Left lung (tissue), 10 donors: ENCODE data around the gene IGDCC3. TPM values are rescaled to one million over a fixed set of nuclear protein-coding genes. Genes with fewer than 3 reads are reported as not detected.

Experiments
- ATAC-seq: fragments of 200-7000 bp; cut with Tn5 transposase; one replicate; pipeline ENCODE4 v1.9.1; 2020; ENCODE audit warnings: moderate library complexity
- DNase-seq, 4 donors: peaks; one replicate each; pipeline ENCODE4 v3.0.0-alpha.2; 2013 to 2020
- H3K27ac ChIP-seq, 2 donors: fragments of 200-600 bp; sonication (generic) in 1 of 2; one replicate each; pipeline versions ENCODE4 v1.5.0 to v1.8.0; 2020 to 2021
- H3K27me3 ChIP-seq, 2 donors: fragments of 200-600 bp; sonication (generic) in 1 of 2; one replicate each; pipeline versions ENCODE4 v1.5.0 to v1.8.0; 2020 to 2021
- H3K36me3 ChIP-seq, 2 donors: fragments of 200-600 bp; sonication (generic) in 1 of 2; one replicate each; pipeline versions ENCODE4 v1.5.0 to v1.8.0; 2020 to 2021
- H3K4me1 ChIP-seq, 2 donors: fragments of 200-600 bp; one replicate each; pipeline ENCODE4 v1.8.0; 2021
- H3K4me3 ChIP-seq, 2 donors: fragments of 200-600 bp; sonication (generic) in 1 of 2; one replicate each; pipeline versions ENCODE4 v1.5.0 to v1.8.0; 2020 to 2021; ENCODE audit warnings: mild to moderate bottlenecking in 1 of 2
- H3K9me3 ChIP-seq, 2 donors: fragments of 200-600 bp; sonication (generic) in 1 of 2; one replicate each; pipeline versions ENCODE4 v1.5.0 to v1.8.0; 2020 to 2021
- CTCF ChIP-seq, 2 donors: fragments of 200-600 bp; sonication (generic) in 1 of 2; IDR thresholded peaks; one replicate each; pipeline versions ENCODE4 v1.5.0 to v1.8.0; 2021; ENCODE audit warnings: antibody characterized with exemption in 2 of 2
- intact Hi-C, 2 donors: fragments of 100-400 bp; cut with DNase I; formaldehyde crosslinking; loops; one replicate each; pipeline versions ENCODE4 v1.11.2 to v1.14.2; 2022
- polyA plus RNA-seq, 6 donors: library from polyadenylated mRNA; unstranded; fragments of 120-200 nt; gene quantifications; one replicate each; pipeline ENCODE4 v1.2.1, GENCODE V29; 2013; ENCODE audit not compliant: insufficient read length in 6 of 6
- total RNA-seq, 2 donors: library from RNA; stranded (reverse); fragmentation: NEBNext Ultra II Directional; extraction: Animal tissue kit (Norgen Biotek cat#: 25700); gene quantifications; one replicate each; pipeline ENCODE4 v1.2.1, GENCODE V29; 2021
- donor health status: DM: no; HTN: yes; CAD: no.
- donor health status: DM: no; HTN: no; CAD: no.

The IGDCC3 gene
- total and polyA plus RNA-seq, 8 donors = 0.20 to 12.8 (median 11.5) TPM; not detected in 1

GRCh38 chr15:65334586-65335231 is 43.1 kb downstream of the IGDCC3 start:
- Histone ChIP-seq H3K27me3 (peaks cover 0 to 10% of the 10 kb centered on the region in 2 donors), H3K27ac (no peak overlapping the region), H3K36me3 (no peaks in the 10 kb centered on the region), H3K4me3 (no peak overlapping the region), H3K4me1 (no peaks in the 10 kb centered on the region), H3K9me3 (no peaks in the 10 kb centered on the region)
- TF ChIP-seq CTCF (IDR thresholded peaks at IDR 0.05) = no peak
- DNase-seq = no peak
- no peak for ATAC-seq
- intact Hi-C loops = no loop called here

GRCh38 chr15:65333856-65334255 is 43.9 kb downstream of the IGDCC3 start:
- H3K4me3 ChIP-seq = no peak overlapping the region
- TF ChIP-seq CTCF (IDR thresholded peaks at IDR 0.05) = no peak
- no peak overlapping the region for H3K27ac ChIP-seq
- no peak for ATAC-seq
- DNase-seq = no peak
- H3K36me3 ChIP-seq = no peaks in the 10 kb centered on the region
- intact Hi-C loops = no loop called here
- H3K4me1 ChIP-seq = no peaks in the 10 kb centered on the region
- peaks cover 0 to 10% of the 10 kb centered on the region in 2 donors for H3K27me3 ChIP-seq
- no peaks in the 10 kb centered on the region for H3K9me3 ChIP-seq

GRCh38 chr15:65333148-65333820 is 44.5 kb downstream of the IGDCC3 start:
- no peak overlapping the region for H3K4me3 ChIP-seq
- H3K9me3 ChIP-seq = no peaks in the 10 kb centered on the region
- TF ChIP-seq CTCF (IDR thresholded peaks at IDR 0.05) = no peak
- no peak for DNase-seq
- no peaks in the 10 kb centered on the region for H3K36me3 ChIP-seq
- H3K27me3 ChIP-seq = peaks cover 0 to 10% of the 10 kb centered on the region in 2 donors
- no peak for ATAC-seq
- H3K4me1 ChIP-seq = no peaks in the 10 kb centered on the region
- H3K27ac ChIP-seq = no peak overlapping the region
- intact Hi-C loops = no loop called here

- DNase-seq (no peak), ATAC-seq (no peak)
- Histone ChIP-seq H3K4me1 (no peaks in the 10 kb centered on the region), H3K27me3 (peaks cover 0 to 10% of the 10 kb centered on the region in 2 donors), H3K36me3 (no peaks in the 10 kb centered on the region), H3K9me3 (no peaks in the 10 kb centered on the region), H3K4me3 (no peak overlapping the region), H3K27ac (no peak overlapping the region)
- intact Hi-C loops = no loop called here
- no peak for TF ChIP-seq CTCF (IDR thresholded peaks at IDR 0.05)
Measured at GRCh38 chr15:65332391-65333147, 45.2 kb downstream of the IGDCC3 start.

- Histone ChIP-seq H3K4me3 (no peak overlapping the region), H3K4me1 (no peaks in the 10 kb centered on the region), H3K36me3 (no peaks in the 10 kb centered on the region), H3K27ac (no peak overlapping the region), H3K27me3 (peaks cover 0 to 12% of the 10 kb centered on the region in 2 donors), H3K9me3 (no peaks in the 10 kb centered on the region)
- intact Hi-C loops = no loop called here
- DNase-seq (no peak), ATAC-seq (no peak)
- TF ChIP-seq CTCF (IDR thresholded peaks at IDR 0.05) = no peak
Measured at GRCh38 chr15:65331811-65332210, 46.0 kb downstream of the IGDCC3 start.
